PC-3 (cell line): ENCODE results near the gene PRDM13. TPM values are rescaled to one million over a fixed set of nuclear protein-coding genes. Genes with fewer than 3 reads are reported as not detected.

Source experiments
- ATAC-seq: fragments of 200-7000 bp; cut with Tn5 transposase; 2 replicates; pipeline ENCODE4 v1.9.1; 2020; ENCODE audit warnings: mild to moderate bottlenecking, moderate library complexity
- BruUV-seq: library from RNA; stranded (reverse); fragments of 400-500 nt; replicated peaks from 2 replicates; lab custom pipeline; 2021; lab: Mats Ljungman, UMichigan
- CTCF ChIA-PET: fragments of 300-600 bp; sonication (Branson Sonifier 250); formaldehyde crosslinking; loops from one replicate; lab custom pipeline; 2022; ENCODE audit warnings: antibody characterized with exemption; lab: Charles Lee
- POLR2A ChIA-PET: fragments of 300-600 bp; sonication (Branson Sonifier 250); formaldehyde crosslinking; loops from one replicate; lab custom pipeline; 2022; ENCODE audit warnings: antibody characterized with exemption; ENCODE audit not compliant: unreplicated experiment; lab: Charles Lee
- DNase-seq: peaks from one replicate; pipeline ENCODE4 v3.0.0-alpha.2; 2015
- H2AFZ ChIP-seq: fragments of 300-600 bp; sonication (generic); 2 replicates; pipeline ENCODE4 v1.6.0; 2016; ENCODE audit warnings: antibody characterized with exemption, low read length
- H3F3A ChIP-seq: fragments of 300-600 bp; sonication (generic); one replicate; pipeline ENCODE4 v1.6.0; 2017; ENCODE audit warnings: antibody characterized with exemption, low read length, control low read depth, mild to moderate bottlenecking; ENCODE audit not compliant: unreplicated experiment
- H3K27ac ChIP-seq: fragments of 300-600 bp; sonication (generic); 2 replicates; pipeline ENCODE4 v1.5.1; 2016; ENCODE audit warnings: mild to moderate bottlenecking, low read length
- H3K27me3 ChIP-seq: fragments of 300-600 bp; sonication (generic); 2 replicates; pipeline ENCODE4 v1.6.1; 2016; ENCODE audit warnings: low read length, mixed read lengths
- H3K36me3 ChIP-seq: fragments of 300-600 bp; sonication (generic); 2 replicates; pipeline ENCODE4 v1.6.1; 2016; ENCODE audit warnings: low read depth, mixed run types, low read length, mixed read lengths
- H3K4me1 ChIP-seq: fragments of 300-600 bp; sonication (generic); 2 replicates; pipeline ENCODE4 v1.5.1; 2016; ENCODE audit warnings: low read length; ENCODE audit not compliant: insufficient read depth
- H3K4me2 ChIP-seq: fragments of 300-600 bp; sonication (generic); 2 replicates; pipeline ENCODE4 v1.6.0; 2016; ENCODE audit warnings: low read length
- H3K4me3 ChIP-seq: fragments of 300-600 bp; sonication (generic); 2 replicates; pipeline ENCODE4 v1.5.1; 2016; ENCODE audit warnings: mild to moderate bottlenecking, low read length, mixed read lengths
- H3K79me2 ChIP-seq: fragments of 300-600 bp; sonication (generic); 2 replicates; pipeline ENCODE4 v1.6.1; 2017; ENCODE audit warnings: low read length, mixed read lengths
- H3K9ac ChIP-seq: fragments of 300-600 bp; sonication (generic); 2 replicates; pipeline ENCODE4 v1.6.0; 2016; ENCODE audit warnings: mild to moderate bottlenecking, low read length
- H3K9me2 ChIP-seq: fragments of 300-600 bp; sonication (generic); replicated peaks from 2 replicates; pipeline ENCODE4 v1.6.1; 2016; ENCODE audit warnings: mixed run types, low read length, mixed read lengths
- H3K9me3 ChIP-seq: fragments of 300-600 bp; sonication (generic); 2 replicates; pipeline ENCODE4 v1.6.1; 2016; ENCODE audit warnings: low read length, mixed read lengths
- H4K20me1 ChIP-seq: fragments of 300-600 bp; sonication (generic); 2 replicates; pipeline ENCODE4 v1.6.1; 2016; ENCODE audit warnings: low read length, mixed read lengths
- EZH2 ChIP-seq: fragments of 300-600 bp; sonication (generic); IDR thresholded peaks from one replicate; pipeline ENCODE4 v1.6.1; 2017; ENCODE audit warnings: antibody characterized with exemption, mild to moderate bottlenecking, low read length; ENCODE audit not compliant: unreplicated experiment
- EZH2phosphoT487 ChIP-seq: fragments of 300-600 bp; sonication (generic); IDR thresholded peaks from 2 replicates; pipeline ENCODE4 v1.6.1; 2018; ENCODE audit warnings: mild to moderate bottlenecking, antibody characterized with exemption, low read length, borderline replicate concordance
- intact Hi-C: fragments of 100-400 bp; cut with micrococcal nuclease; formaldehyde crosslinking; loops from 2 replicates; pipeline ENCODE4 v1.9.0; 2023
- total RNA-seq: library from RNA; depleted of rRNA; stranded (reverse); fragments of >200 nt; gene quantifications from 2 replicates; pipeline ENCODE4 v1.2.3, GENCODE V29; 2014
- TF ChIP-seq, protein P1 (sequence below): fragments of 300-600 bp; sonication (generic); conservative IDR thresholded peaks from 2 replicates; pipeline ENCODE4 v1.5.1; 2017; ENCODE audit warnings: antibody characterized with exemption, low read depth, mild to moderate bottlenecking, low read length

The PRDM13 gene
- total RNA-seq, 1 experiment from 2014 or later = not detected

DNA sequence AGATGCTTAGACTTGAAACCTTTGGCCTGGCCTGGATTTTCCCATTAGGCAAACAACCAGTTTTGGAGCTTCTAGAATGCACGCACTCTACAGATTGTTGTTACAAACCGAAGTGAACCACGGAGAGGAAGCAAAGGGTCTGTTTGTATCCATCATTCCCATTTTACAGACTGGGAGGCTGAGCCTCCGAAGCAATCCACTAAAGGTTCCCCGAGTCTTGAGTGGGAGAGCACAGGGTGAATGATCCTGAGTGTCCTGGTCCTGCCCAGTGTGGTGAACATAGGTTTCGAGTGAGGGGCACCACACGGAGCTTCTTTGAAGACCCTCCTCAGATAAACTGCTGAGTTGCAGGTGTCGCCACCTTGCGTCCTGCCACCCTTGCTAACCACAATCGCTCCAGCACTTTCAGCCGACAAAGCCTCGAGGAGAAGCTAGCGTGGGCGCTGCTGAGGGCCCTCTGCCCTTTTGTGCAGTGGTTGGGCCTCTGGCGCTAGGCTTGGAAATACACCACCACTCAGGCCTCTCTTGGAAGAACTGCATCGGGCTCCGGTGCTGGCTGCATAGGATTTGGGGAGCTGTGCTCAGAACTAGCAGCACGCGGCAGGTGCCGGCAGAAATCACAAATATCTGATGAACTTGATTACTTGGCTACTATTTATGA, 1.4 kb upstream of the PRDM13 start:
- DNase-seq = no peak
- no peak overlapping the region for H2AFZ ChIP-seq
- ChIA-PET CTCF (no interaction called here), POLR2A (no interaction called here)
- no peaks in the 10 kb centered on the region for H3K9me2 ChIP-seq
- H3K9me3 ChIP-seq = no peaks in the 10 kb centered on the region
- no peaks in the 10 kb centered on the region for H3K4me1 ChIP-seq
- no peak overlapping the region for H3K4me2 ChIP-seq
- H3K27me3 ChIP-seq = peaks cover 53% of the 10 kb centered on the region
- H3K79me2 ChIP-seq = no peaks in the 10 kb centered on the region
- H3F3A ChIP-seq = no peaks in the 10 kb centered on the region
- no peaks in the 10 kb centered on the region for H3K36me3 ChIP-seq
- H3K27ac ChIP-seq = no peak overlapping the region
- BruUV-seq = no TSS peak
- TF ChIP-seq EZH2phosphoT487 (no peak), EZH2 (no peak)
- TF ChIP-seq, protein P1, sequence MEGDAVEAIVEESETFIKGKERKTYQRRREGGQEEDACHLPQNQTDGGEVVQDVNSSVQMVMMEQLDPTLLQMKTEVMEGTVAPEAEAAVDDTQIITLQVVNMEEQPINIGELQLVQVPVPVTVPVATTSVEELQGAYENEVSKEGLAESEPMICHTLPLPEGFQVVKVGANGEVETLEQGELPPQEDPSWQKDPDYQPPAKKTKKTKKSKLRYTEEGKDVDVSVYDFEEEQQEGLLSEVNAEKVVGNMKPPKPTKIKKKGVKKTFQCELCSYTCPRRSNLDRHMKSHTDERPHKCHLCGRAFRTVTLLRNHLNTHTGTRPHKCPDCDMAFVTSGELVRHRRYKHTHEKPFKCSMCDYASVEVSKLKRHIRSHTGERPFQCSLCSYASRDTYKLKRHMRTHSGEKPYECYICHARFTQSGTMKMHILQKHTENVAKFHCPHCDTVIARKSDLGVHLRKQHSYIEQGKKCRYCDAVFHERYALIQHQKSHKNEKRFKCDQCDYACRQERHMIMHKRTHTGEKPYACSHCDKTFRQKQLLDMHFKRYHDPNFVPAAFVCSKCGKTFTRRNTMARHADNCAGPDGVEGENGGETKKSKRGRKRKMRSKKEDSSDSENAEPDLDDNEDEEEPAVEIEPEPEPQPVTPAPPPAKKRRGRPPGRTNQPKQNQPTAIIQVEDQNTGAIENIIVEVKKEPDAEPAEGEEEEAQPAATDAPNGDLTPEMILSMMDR = no peak
- ATAC-seq = no peak
- no peak overlapping the region for H3K9ac ChIP-seq
- H3K4me3 ChIP-seq = no peak overlapping the region
- intact Hi-C loops = no loop called here
- H4K20me1 ChIP-seq = no peaks in the 10 kb centered on the region

DNA sequence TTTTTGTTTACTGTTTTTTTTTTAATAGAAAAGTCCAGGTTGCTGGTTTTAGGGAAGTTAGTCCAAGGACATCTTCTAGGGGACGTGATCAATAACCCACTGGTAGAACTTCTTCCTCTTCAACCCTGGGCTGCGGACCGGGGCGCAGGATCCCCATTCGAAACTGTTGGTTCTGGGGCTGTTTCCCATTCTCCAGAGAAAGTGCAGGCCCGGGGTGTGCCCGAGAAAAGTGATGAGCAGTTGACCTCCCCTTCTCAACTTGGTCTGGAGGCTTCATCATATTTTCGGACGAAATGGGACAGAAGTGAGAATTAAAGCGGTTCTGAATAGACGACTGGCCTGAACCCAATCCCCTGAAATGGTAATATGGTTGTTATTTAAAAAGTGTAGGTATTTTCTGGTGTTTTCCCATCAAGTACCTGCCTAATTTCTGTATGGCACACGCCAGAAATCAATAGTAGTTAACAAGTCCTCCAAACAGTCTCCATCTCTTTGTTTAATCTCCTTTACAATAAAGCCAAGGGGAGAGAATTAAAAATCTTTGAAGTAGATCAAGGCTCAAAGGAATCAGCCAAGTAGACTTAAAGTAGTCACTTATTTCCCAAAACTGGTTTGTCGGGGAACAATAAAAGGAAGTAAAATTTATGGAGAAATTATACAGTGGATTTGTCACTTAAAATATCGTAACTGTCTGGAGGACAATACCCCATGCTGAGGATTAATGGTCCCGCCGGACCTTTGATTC, 550 bp upstream of the PRDM13 start:
- H3F3A ChIP-seq = no peaks in the 10 kb centered on the region
- no peak overlapping the region for H2AFZ ChIP-seq
- H3K9me2 ChIP-seq = no peaks in the 10 kb centered on the region
- ChIA-PET POLR2A (no interaction called here), CTCF (no interaction called here)
- H3K4me2 ChIP-seq = no peak overlapping the region
- TF ChIP-seq, protein P1 = no peak
- TF ChIP-seq EZH2 (no peak), EZH2phosphoT487 (no peak)
- BruUV-seq = no TSS peak
- H3K9me3 ChIP-seq = no peaks in the 10 kb centered on the region
- H3K9ac ChIP-seq = no peak overlapping the region
- no peaks in the 10 kb centered on the region for H3K36me3 ChIP-seq
- no peaks in the 10 kb centered on the region for H3K79me2 ChIP-seq
- no peaks in the 10 kb centered on the region for H4K20me1 ChIP-seq
- intact Hi-C loops = no loop called here
- DNase-seq (no peak), ATAC-seq (no peak)
- H3K4me3 ChIP-seq = no peak overlapping the region
- no peak overlapping the region for H3K27ac ChIP-seq
- no peaks in the 10 kb centered on the region for H3K4me1 ChIP-seq
- peaks cover 47% of the 10 kb centered on the region for H3K27me3 ChIP-seq
